ENCODE measurements around the gene C16orf82.

The C16orf82 gene

GRCh38 chr16:27088216-27088615, 21.5 kb downstream of the C16orf82 start:
- no peak for DNase-seq (ENCODE audit: low read depth)

- DNase-seq (ENCODE audit: low read depth), result no peak
Observed at GRCh38 chr16:27096375-27096774, 29.6 kb downstream of the C16orf82 start.

DNA sequence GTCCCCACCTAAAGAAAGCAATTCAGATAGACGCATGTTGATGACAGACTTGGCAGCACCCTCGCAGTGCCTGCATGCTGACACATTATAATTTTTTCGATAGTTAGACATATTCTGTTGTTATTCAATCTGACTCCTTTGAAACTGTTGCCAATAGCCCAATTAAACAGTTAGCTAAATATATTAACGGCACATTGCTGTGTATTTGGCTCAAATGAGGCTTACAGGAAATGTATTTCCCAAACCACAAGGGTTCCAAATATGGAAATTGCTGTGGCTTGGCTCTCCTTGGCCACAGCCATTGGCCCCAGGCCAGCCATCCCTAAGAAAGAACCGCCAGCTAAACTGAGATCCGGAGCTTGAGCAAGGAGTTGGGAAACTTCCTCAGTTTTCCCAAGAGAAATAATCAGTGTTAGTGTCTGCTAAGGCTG, 31.1 kb downstream of the C16orf82 start:
- DNase-seq (ENCODE audit: low read depth), result peak; percentile 42

DNA sequence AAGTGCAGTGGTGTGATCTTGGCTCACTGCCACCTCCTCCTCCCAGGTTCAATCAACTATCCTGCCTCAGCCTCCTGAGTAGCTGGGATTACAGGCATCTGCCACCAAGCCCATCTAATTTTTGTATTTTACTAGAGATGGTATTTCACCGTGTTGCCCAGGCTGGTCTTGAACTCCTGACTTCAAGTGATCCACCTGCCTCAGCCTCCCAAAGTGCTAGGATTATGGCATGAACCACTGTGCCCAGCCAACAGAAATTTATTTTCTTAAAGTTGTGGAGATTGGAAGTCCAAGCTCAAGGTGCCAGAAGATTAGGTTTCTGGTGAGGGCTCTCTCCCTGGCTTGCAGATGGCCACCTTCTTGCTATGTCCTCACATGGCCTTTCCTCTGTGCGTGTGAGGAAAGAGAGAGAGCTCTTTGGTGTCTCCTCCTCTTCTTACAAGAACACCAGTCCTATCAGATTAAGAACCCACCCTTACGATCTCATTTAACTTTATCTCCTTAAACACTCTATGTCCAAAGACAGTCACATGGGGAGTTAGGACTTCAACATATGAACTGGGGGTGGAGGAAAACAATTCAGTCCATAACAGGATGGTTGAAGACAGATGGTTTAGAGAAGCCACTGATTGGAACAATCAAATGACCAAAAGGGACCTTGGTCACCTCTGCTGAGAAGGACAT, 31.8 kb downstream of the C16orf82 start:
- DNase-seq (ENCODE audit: low read depth), result no peak

DNA sequence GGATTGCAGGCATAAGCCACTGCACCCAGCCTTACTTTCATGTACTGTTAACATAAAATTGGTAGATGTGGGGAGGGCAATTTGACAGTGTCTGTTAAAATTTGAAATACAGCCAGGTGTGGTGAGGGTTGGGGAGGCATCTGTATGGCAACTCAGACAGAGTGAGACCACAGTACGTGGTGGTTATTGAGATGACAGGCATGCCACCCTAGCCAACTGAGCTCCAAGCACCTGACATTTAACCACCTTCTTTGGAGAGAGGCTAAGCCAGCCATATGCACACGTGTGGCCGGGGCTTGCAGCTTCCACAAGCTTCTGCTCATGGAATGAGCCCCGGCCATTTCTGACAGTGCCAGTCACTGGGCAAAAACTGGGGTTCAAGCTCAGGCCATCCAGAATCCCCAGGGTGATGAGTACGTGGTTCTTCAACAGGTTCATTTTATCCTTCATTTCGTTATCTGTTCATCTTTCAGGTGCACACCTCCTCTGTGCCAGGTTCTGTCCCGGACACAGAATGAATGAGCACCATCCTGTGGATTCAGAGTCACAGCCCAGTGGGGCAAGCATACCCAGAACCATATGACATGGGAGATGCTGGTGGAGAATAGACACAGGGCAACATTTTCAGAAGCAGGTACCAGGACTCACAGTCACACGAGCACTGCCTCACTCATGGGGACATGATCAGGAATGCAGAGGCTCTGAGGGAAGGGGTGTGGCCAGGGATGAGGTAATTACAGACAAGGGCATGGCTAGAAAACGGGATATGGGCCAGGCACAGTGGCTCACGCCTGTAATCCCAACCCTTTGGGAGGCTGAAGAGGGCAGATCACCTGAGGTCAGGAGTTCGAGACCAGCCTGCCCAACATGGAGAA, 36.2 kb downstream of the C16orf82 start:
- no peak for DNase-seq (ENCODE audit: low read depth)

DNA sequence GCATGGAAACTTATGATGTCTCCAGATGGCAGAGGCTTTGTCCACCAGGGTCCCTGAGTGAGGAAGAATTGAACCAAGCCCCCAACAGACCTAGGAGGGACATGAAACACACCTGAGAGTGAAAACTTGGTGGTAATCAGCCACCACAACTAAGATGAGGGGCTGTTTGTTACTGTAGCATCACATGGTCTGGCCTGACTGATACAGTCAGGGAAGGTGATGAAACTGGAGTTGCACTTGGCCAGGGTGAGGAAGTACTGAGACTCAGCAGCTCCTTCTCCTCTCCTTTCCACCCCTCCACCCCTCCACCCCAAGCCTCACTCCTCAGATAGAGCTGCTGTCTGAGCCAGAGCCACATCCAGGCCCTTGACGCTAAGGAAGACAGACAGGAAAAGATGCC, 37.2 kb downstream of the C16orf82 start:
- DNase-seq (ENCODE audit: low read depth), result no peak

GRCh38 chr16:27106305-27106704, 39.6 kb downstream of the C16orf82 start:
- no peak for DNase-seq (ENCODE audit: low read depth)

GRCh38 chr16:27107185-27107592, 40.5 kb downstream of the C16orf82 start:
- DNase-seq (ENCODE audit: low read depth), result no peak

DNA sequence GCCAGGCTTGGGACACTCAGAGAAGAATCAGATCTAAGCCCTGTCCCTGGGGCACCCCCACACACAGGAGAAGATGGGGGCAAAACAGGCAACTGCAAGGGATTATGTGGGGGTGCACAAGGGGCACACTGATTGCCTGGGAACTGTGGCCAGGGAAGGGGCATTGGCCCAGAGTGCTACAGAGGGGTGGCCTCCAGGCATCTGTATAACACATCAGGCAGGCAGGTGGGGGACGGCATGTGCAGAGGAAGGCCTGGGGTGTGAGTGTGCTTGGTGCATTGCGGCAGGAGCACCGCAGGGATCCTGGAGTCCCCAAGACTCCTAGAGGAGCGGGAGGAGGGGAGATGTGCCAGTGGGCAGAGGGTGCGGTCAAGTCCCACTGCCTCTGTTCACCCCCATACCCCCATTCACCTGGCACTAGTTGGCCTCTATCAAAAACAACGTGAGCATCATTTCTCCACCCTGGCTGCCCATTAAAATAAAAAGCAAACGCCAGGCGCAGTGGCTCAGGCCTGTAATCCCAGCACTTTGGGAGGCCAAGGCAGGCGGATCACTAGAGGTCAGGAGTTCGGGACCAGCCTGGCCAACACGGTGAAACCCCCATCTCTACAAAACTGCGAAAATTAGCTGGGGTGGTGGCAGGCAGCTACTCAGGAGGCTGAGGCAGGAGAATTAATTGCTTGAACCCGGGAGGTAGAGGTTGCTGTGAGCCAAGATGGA, 41.5 kb downstream of the C16orf82 start:
- no peak for DNase-seq (ENCODE audit: low read depth)

- no peak for DNase-seq (ENCODE audit: low read depth)
Observed at GRCh38 chr16:27108826-27109665, 42.3 kb downstream of the C16orf82 start.

DNA sequence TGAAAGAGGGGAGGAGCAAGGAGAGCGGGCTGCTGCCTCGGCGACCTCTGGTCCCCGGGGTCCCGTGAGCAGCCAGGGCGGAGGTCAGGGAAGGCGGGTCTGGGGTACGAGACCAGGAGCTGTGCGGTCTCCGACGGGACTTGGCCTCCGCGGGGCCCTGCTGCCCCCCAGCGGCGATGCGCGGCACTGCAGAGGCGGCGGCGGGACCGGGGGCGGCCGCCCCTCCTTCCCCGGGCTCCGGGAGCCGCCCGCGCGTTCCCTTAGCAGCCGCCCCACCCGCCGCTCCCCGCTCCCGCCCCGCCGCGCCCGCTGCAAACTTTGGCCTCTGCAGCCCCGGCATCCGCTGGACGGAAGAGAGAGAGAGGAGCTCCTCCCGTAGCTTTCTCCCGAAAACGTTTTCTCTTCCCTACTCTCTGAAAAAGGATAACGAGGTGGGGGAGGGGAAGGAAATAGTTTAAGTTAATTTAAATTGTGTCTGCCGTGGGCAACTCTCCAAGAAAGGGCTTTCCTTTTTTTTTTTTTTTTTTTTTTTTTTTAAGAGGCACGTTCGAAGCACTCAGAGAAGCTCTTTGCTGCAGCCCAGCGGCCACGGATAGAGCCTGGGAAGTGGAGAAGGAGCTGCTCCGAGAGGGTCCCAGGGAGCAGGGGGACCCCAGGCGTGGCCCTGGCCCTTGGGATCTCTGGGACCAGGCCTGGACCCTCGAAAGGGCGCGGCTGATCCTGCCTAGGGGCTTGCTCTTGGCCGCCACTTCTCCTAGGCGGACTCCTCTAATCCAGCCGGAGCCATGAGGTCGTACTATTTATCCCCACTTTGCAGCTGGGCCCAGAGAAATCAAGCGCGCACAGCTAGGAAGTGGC, 43.2 kb downstream of the C16orf82 start:
- DNase-seq (ENCODE audit: low read depth), result peak; percentile 5

GRCh38 chr16:27110524-27110896, 43.8 kb downstream of the C16orf82 start:
- DNase-seq (ENCODE audit: low read depth), result no peak

DNA sequence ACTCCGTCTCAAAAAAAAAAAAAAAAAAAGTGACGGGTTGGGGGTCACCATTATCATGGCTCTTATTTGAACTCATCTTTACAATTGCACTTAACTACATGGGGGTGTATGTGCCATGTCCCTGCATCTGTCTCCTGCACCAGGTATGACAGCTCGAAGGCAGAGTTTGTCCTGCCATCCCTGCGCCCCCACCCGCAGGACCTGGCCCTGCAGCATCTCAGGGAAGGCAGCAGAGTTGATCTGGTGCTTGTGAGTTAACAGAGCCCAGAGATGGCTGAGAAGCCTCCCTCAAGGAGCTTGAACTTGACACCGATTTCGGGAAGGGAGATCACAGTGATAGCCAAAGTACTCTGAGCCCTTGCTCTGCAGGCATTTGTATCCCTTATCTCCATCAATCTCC, 44.8 kb downstream of the C16orf82 start:
- no peak for DNase-seq (ENCODE audit: low read depth)

DNA sequence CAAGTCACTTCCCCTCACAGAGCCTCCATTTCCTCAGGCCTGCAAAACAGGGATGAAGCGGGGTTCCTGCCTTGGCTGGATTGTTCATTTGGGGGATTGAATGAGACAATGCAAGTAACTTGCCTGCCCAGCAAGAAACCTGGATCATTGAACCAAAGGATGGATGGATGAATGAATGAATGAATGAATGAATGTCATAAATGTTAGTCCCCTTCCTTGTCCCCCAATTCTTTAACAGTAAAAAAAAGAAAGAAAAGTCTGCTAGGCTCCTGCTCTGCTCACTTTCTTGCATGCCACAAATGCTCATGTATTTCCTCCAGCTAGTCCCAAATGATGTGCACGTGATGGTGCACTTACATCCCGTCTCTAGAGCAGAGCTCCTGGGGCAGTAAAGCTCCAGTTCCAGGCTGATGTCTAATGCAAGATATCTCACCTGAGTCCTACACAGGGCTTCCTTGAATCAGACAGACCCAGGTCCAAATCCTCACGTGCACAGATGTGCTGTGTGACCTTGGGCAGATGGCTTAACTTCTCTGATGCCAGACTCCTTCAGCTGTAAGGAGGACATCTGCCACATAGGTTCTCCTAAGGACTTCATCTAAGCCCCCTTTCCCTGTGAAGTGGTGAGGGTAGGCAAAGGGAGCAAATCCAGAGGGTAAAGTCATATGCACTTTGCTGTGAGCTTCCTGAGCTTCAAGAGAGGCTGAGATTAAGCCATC, 45.5 kb downstream of the C16orf82 start:
- no peak for DNase-seq (ENCODE audit: low read depth)

DNA sequence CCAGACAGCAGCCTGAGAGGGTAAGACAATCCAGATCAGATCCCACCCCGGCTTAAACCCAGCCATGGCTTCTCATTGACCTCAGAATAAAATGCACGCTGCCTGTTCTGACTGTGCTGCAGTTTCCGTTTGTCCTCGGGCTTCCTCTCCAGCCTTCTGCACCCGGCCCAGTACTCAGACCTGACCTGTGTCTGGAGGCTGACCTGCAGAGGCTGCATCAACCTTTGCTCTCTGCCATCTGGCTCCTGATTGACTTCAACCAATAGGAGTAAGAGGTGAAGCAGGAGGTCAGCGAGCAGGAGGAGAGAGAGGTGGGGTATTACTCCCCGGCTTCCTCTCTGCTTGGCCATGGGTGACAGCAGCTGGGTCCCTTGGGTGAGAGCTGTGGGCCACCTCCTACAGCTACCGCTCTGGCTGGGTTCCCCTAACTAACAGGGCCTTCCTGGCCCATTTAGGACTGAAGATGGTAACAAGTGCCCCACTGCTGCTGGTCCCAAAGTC, 46.7 kb downstream of the C16orf82 start:
- DNase-seq (ENCODE audit: low read depth), result no peak

DNA sequence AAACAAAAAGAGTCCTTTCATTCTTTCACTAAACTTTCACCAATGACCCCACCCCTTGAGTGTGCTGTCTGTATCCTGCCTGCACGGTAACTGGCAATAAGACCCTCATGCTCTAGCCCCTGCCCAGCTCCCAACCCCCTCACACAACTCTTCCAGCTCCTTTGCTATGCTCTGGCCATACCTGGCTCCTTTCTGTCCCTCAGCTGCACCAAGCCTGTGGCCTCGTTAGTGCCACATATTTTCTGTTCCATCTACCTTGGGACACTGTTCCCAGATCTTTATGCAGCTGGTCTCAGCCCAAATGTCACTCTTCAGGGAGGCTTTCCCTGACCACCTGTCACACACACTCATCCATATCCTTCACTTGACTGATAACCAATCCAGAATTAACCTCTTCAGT, 47.3 kb downstream of the C16orf82 start:
- DNase-seq (ENCODE audit: low read depth), result no peak

DNA sequence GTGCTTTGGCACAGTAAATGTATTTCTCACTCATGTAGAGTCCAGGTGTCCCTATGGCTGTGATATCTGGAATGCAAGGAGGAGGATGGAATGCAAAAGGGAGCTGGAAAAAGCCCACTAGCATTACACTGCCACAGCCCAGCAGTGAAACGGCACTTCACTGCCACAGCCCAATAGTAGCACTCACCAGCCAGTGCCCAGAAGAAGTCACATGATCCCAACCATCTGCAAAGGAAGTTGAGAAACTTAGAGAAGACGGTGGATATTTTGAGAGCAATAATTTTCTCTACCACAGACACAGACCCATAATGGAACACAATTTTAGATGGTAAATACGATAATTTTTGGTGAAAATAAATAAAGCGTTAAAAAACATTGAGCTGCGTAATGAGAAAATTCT, 51.8 kb downstream of the C16orf82 start:
- DNase-seq (ENCODE audit: low read depth), result no peak

All from GM04503 (cell line).